ENCODE measurements around the gene PRSS27. TPM values are rescaled to one million over a fixed set of nuclear protein-coding genes. Genes with fewer than 3 reads are reported as not detected.

PRSS27 gene
- total RNA-seq, 2 experiments from 2014 or later, result 1.6 to 1.8 TPM

GRCh38 chr16:2761886-2762583 lies 42.0 kb upstream of the PRSS27 start:
- no peak overlapping the region for H3K27ac Mint-ChIP-seq
- ChIA-PET CTCF (no interaction called here), POLR2A (interaction anchor here (1.8 to 4.8 kb wide), 2 partner anchors 9 to 14 kb away, joined by 9 to 30 read pairs; partner anchors contain the start of gene SRRM2)
- no peaks in the 10 kb centered on the region for H3K27me3 Mint-ChIP-seq
- H3K9me3 Mint-ChIP-seq, result no peaks in the 10 kb centered on the region
- peaks cover 20% of the 10 kb centered on the region for H3K4me1 Mint-ChIP-seq
- peaks cover 100% of the 10 kb centered on the region for H3K36me3 Mint-ChIP-seq (ENCODE audit: low read depth)
- H3K4me3 Mint-ChIP-seq, result no peak overlapping the region
- no peak for DNase-seq

GRCh38 chr16:2761472-2761871 lies 41.4 kb upstream of the PRSS27 start:
- Mint-ChIP-seq H3K36me3 (ENCODE audit: low read depth) (peaks cover 100% of the 10 kb centered on the region), H3K4me1 (peaks cover 26% of the 10 kb centered on the region), H3K9me3 (no peaks in the 10 kb centered on the region), H3K27ac (peak overlapping the region; percentile 10), H3K27me3 (no peaks in the 10 kb centered on the region), H3K4me3 (no peak overlapping the region)
- CTCF ChIA-PET, result no interaction called here
- no peak for DNase-seq
- POLR2A ChIA-PET, result interaction anchor here (4.8 kb wide), 1 partner anchor 9 kb away, joined by 30 read pairs; the partner anchor contains the start of gene SRRM2

DNA sequence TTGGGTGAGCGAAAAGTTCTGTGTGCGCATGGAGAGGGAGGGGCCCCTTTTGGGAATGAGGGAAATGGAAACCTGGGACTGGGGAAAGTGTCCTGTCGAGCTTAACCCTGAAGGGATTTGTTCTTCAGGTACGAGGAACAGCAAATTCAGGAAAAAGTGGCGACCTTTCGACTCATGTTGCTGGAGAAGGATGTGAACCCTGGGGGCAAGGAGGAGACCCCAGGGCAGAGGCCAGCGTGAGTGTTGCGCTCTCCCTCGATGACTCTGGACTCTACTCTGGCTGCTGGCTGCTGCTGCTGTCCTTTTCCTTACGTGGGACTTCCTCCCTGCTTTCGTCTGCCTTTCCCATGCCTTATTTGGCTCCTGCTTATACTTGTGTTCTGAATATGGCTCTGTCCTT lies 37.3 kb upstream of the PRSS27 start:
- Mint-ChIP-seq H3K36me3 (ENCODE audit: low read depth) (peaks cover 91% of the 10 kb centered on the region), H3K27me3 (no peaks in the 10 kb centered on the region), H3K27ac (no peak overlapping the region), H3K9me3 (no peaks in the 10 kb centered on the region), H3K4me3 (no peak overlapping the region), H3K4me1 (peaks cover 52% of the 10 kb centered on the region)
- no peak for DNase-seq
- POLR2A ChIA-PET, result interaction anchor here (1.4 to 1.6 kb wide), 2 partner anchors 19 to 75 kb away, joined by 3 to 5 read pairs; partner anchors contain the start of gene KCTD5
- CTCF ChIA-PET, result no interaction called here

DNA sequence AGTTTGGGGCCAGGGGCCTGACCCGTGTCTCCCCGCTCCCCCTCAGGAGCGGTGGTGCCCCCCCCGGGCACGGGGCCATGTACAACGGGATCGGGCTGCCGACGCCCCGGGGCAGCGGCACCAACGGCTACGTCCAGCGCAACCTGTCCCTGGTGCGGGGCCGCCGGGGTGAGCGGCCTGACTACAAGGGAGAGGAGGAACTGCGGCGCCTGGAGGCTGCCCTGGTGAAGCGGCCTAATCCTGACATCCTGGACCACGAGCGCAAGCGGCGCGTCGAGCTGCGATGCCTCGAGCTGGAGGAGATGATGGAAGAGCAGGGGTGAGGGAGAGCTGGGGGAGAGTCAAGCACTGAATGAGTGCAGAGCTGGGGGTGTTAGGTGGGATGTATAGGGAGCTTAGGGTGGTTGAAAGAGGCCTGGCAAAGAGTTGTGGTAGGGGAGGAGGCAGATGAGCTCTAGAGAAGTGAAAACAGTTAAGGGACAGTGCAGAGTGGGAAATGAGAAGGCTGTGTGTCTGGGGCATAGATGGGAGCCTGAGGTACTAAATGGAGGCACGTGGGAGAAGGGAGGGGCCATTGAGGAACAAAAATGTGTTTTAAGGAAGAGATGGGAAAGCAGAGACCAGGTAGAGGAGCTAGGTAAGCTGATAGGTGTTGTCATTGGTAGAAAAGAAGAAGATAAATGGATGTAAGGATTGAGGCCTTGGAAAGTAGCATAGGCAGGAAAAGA lies 36.4 kb upstream of the PRSS27 start:
- Mint-ChIP-seq H3K27ac (peak overlapping the region; percentile 4), H3K4me1 (peaks cover 56% of the 10 kb centered on the region), H3K4me3 (no peak overlapping the region), H3K36me3 (ENCODE audit: low read depth) (peaks cover 88% of the 10 kb centered on the region), H3K9me3 (no peaks in the 10 kb centered on the region), H3K27me3 (no peaks in the 10 kb centered on the region)
- DNase-seq, result no peak
- POLR2A ChIA-PET, result interaction anchor here (1.4 to 1.6 kb wide), 2 partner anchors 20 to 74 kb away, joined by 3 to 5 read pairs; partner anchors contain the start of gene KCTD5
- CTCF ChIA-PET, result no interaction called here

DNA sequence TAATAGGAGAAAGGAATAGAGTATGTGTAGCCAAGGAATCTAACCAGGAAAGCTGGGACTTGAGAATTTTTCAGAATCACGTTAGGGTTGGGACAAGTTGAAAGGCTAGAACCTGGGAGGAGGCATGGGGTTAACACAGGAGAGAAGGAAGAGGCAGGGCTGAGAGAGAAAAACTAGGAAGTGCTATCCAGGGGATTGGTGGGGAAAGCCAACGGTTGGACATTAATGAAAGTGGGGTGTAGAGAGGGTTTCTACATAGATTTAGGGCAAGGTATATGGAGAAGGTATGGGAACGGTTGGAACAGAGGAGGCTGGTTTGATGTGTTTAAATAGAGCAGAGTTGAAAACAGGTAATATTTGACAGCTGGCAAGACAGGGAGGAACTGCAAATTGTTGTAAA lies 35.1 kb upstream of the PRSS27 start:
- no peaks in the 10 kb centered on the region for H3K9me3 Mint-ChIP-seq
- H3K4me3 Mint-ChIP-seq, result peak overlapping the region; percentile 81
- peaks cover 64% of the 10 kb centered on the region for H3K4me1 Mint-ChIP-seq
- DNase-seq, result no peak
- peak overlapping the region; percentile 87 for H3K27ac Mint-ChIP-seq
- peaks cover 83% of the 10 kb centered on the region for H3K36me3 Mint-ChIP-seq (ENCODE audit: low read depth)
- ChIA-PET POLR2A (interaction anchor here (3.3 to 7.0 kb wide), 4 partner anchors 8 to 73 kb away, joined by 13 to 114 read pairs (median 28); partner anchors contain the start of genes ELOB and KCTD5), CTCF (no interaction called here)
- H3K27me3 Mint-ChIP-seq, result no peaks in the 10 kb centered on the region

DNA sequence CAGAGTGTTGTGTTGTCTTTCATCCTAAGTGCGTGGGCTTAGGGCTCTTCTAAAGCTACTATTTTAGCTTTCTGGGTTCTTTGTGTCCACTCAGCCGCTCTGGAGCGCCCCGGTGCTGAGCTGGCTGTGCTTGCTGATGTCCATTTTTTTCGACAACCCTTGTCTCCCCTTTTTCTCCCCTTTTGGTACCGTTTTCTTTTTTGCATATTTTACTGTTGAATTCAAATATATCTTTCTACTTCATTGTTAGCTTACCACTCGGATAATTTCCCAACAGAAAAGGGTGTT lies 33.7 kb upstream of the PRSS27 start:
- H3K36me3 Mint-ChIP-seq (ENCODE audit: low read depth), result peaks cover 74% of the 10 kb centered on the region

GRCh38 chr16:2752850-2753732 lies 33.1 kb upstream of the PRSS27 start:
- Mint-ChIP-seq H3K4me1 (peaks cover 64% of the 10 kb centered on the region), H3K36me3 (ENCODE audit: low read depth) (peaks cover 68% of the 10 kb centered on the region), H3K27ac (peak overlapping the region; percentile 99), H3K4me3 (peak overlapping the region; percentile 81), H3K27me3 (no peaks in the 10 kb centered on the region), H3K9me3 (no peaks in the 10 kb centered on the region)
- DNase-seq, result peak; percentile 77
- POLR2A ChIA-PET, result interaction anchor here (0.6 to 7.0 kb wide), 22 partner anchors 9 to 323 kb away, joined by 3 to 114 read pairs (median 4); partner anchors contain the start of genes ELOB, FLYWCH2, KCTD5 and PRSS27
- CTCF ChIA-PET, result interaction anchor here (0.6 to 2.1 kb wide), 3 partner anchors 71 to 122 kb away, joined by 3 to 7 read pairs (median 4); partner anchors contain the start of gene KCTD5

More for the DNA sequence above, 33.7 kb upstream of the PRSS27 start:
- no peak for DNase-seq
- CTCF ChIA-PET, result interaction anchor here (2.1 kb wide), 1 partner anchor 115 kb away, joined by 7 read pairs; no protein-coding TSS in a partner anchor
- Mint-ChIP-seq H3K27me3 (no peaks in the 10 kb centered on the region), H3K4me1 (peaks cover 67% of the 10 kb centered on the region), H3K9me3 (no peaks in the 10 kb centered on the region), H3K4me3 (peak overlapping the region; percentile 81), H3K27ac (peak overlapping the region; percentile 87)
- POLR2A ChIA-PET, result interaction anchor here (0.7 to 7.0 kb wide), 14 partner anchors 9 to 324 kb away, joined by 3 to 114 read pairs (median 6); partner anchors contain the start of genes ELOB, KCTD5 and PRSS27

- H3K27me3 Mint-ChIP-seq, result no peaks in the 10 kb centered on the region
- POLR2A ChIA-PET, result interaction anchor here (0.6 to 7.0 kb wide), 22 partner anchors 11 to 322 kb away, joined by 3 to 114 read pairs (median 5); partner anchors contain the start of genes ELOB, FLYWCH2, KCTD5 and PRSS27
Observed at GRCh38 chr16:2752035-2752849, 32.2 kb upstream of the PRSS27 start, which contains the start of gene SRRM2. SRRM2 (plus strand) TSS chr16:2752638; CDS start chr16:2756365, 3,727 bp downstream.

GRCh38 chr16:2751577-2752034 lies 31.6 kb upstream of the PRSS27 start:
- Mint-ChIP-seq H3K4me3 (peak overlapping the region; percentile 81), H3K36me3 (ENCODE audit: low read depth) (peaks cover 53% of the 10 kb centered on the region), H3K27ac (peak overlapping the region; percentile 99), H3K27me3 (no peaks in the 10 kb centered on the region), H3K9me3 (no peaks in the 10 kb centered on the region), H3K4me1 (peaks cover 53% of the 10 kb centered on the region)
- ChIA-PET POLR2A (interaction anchor here (0.8 to 7.0 kb wide), 16 partner anchors 11 to 323 kb away, joined by 3 to 114 read pairs (median 4); partner anchors contain the start of genes ELOB, FLYWCH1, FLYWCH2 and KCTD5), CTCF (no interaction called here)
- DNase-seq, result no peak

More at GRCh38 chr16:2752035-2752849, 32.2 kb upstream of the PRSS27 start, which contains the start of gene SRRM2:
- Mint-ChIP-seq H3K4me3 (peak within 1 kb of the TSS; percentile 81), H3K9me3 (no peaks in the 10 kb centered on the region), H3K27ac (peak within 1 kb of the TSS; percentile 99), H3K4me1 (peaks cover 59% of the 10 kb centered on the region), H3K36me3 (ENCODE audit: low read depth) (peaks cover 60% of the 10 kb centered on the region)
- DNase-seq, result peak; percentile 96
- CTCF ChIA-PET, result interaction anchor here (0.6 to 2.1 kb wide), 3 partner anchors 70 to 122 kb away, joined by 3 to 7 read pairs (median 4); partner anchors contain the start of gene KCTD5

DNA sequence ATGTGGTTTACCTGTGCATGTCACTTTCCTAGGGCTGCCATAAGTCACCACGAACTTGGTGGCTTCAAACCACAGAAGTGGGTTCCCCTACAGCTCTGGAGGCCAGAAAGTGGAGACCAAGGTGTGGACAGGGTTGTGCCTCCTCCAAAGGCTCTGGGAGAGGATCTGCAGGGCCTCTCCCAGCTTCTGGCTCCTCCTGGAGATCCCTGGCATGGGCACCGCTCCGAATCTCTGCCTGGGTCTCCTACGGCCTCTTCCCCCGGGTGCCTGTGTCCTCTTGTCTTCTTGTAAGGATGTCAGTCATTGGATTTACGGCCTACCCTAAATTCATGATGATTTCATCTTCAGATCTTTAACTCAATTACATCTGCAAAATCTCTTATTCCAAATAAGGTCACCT lies 29.9 kb upstream of the PRSS27 start:
- Mint-ChIP-seq H3K4me3 (no peak overlapping the region), H3K27ac (peak overlapping the region; percentile 99), H3K36me3 (ENCODE audit: low read depth) (peaks cover 39% of the 10 kb centered on the region), H3K4me1 (peaks cover 38% of the 10 kb centered on the region), H3K27me3 (no peaks in the 10 kb centered on the region), H3K9me3 (no peaks in the 10 kb centered on the region)
- ChIA-PET CTCF (no interaction called here), POLR2A (interaction anchor here (2.9 to 7.0 kb wide), 3 partner anchors 9 to 67 kb away, joined by 14 to 114 read pairs (median 15); partner anchors contain the start of genes ELOB and KCTD5)
- peak; percentile 36 for DNase-seq

DNA sequence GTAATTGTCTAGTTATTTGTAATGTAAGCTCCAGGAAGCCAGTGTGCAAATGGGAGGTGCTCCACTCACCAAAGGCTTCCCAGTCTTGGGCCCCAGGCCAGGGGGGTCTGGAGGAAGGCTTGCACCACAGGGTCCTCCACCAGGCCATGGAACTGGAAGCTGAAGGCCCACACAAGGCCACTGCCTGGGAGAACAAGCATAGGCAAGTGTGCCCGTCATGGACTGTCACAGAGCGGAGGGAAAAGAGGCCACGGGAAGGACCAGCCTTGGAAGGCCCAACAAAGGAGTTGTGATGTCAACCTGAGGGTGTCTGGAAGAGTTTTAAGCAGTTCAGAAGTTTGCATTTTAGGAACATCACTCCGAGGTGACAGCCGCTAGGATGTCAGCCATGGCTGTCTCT lies 29.5 kb upstream of the PRSS27 start:
- Mint-ChIP-seq H3K9me3 (no peaks in the 10 kb centered on the region), H3K27ac (peak overlapping the region; percentile 70), H3K36me3 (ENCODE audit: low read depth) (peaks cover 34% of the 10 kb centered on the region), H3K27me3 (no peaks in the 10 kb centered on the region), H3K4me1 (peaks cover 34% of the 10 kb centered on the region), H3K4me3 (no peak overlapping the region)
- DNase-seq, result no peak
- POLR2A ChIA-PET, result interaction anchor here (2.9 to 7.0 kb wide), 3 partner anchors 9 to 67 kb away, joined by 14 to 114 read pairs (median 15); partner anchors contain the start of genes ELOB and KCTD5
- CTCF ChIA-PET, result no interaction called here
